ENCODE data around the gene MFSD8.
"Not testable (repeated sequence)": the region's sequence is repeated elsewhere in the genome, so short reads cannot be mapped to it uniquely, and the experiment has no call there.

Gene MFSD8

DNA sequence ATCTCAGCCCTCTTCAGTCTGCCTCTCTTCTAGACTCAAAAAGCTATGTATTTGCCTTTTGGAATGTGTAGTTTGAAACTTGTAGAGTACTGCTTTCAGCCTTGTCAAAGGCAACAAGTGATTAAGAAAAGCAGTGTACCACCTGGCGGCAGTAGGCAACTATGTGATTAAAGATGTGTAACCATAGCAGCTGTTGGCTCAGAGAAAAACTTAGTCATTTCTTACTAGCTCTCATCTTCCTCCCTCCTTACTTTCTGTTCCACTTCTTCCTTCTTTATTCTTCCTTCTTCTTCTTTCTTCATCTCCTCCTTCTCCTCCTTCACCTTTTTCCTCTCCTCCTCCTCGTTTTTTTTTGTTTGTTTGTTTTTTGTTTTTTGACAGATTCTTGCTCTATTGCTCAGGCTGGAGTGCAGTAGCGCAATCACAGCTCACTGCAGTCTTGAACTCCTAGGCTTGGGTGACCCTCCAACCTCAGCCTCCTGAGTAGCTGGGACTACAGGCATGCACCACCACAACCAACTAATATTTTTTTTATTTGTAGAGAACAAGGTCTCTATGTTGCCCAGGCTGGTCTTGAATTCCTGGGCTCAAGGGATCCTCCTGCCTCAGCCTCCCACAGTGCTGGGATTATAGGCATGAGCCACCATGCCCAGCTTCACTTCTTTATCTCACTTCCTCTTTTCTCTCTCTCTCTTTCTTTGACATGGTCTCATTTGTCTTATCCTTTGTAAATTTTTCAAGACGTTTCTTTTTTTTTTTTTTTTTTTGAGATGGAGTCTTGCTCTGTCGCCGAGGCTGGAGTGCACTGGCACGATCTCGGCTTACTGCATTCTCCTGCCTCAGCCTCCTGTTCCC lies 32.8 kb upstream of the MFSD8 start:
- Histone ChIP-seq H3K4me3 (ENCODE audit: low read length in 2 of 2) (no peak overlapping the region), H2AK5ac (ENCODE audit: low read depth, low read length) (no peak overlapping the region), H3K4me2 (ENCODE audit: insufficient read depth, low read length, poor library complexity, severe bottlenecking) (no peak overlapping the region), H3K9ac (ENCODE audit: low read depth, low read length, poor library complexity) (no peak overlapping the region), H3K27me3 (ENCODE audit: control insufficient read depth in 3 of 3, insufficient read depth in 3 of 3, low read depth in 1 of 3, low read length in 3 of 3) (no peaks in the 10 kb centered on the region), H3K14ac (ENCODE audit: low read length) (no peak overlapping the region), H3K27ac (replicated peaks; ENCODE audit: low read length) (no peak overlapping the region), H3K36me3 (replicated peaks in 1 of 2; ENCODE audit: control insufficient read depth in 2 of 2, insufficient read depth in 2 of 2, low read length in 2 of 2) (no peaks in the 10 kb centered on the region), H2BK12ac (ENCODE audit: low read length) (no peak overlapping the region), H2BK15ac (ENCODE audit: low read length) (no peak overlapping the region), H3K79me1 (ENCODE audit: low read depth, low read length) (no peaks in the 10 kb centered on the region), H2BK5ac (ENCODE audit: low read length) (no peak overlapping the region), H2BK120ac (ENCODE audit: low read depth, low read length) (no peak overlapping the region), H4K91ac (ENCODE audit: low read depth, low read length, poor library complexity) (no peak overlapping the region), H3K23ac (ENCODE audit: low read depth, low read length, poor library complexity) (no peak overlapping the region), H4K8ac (ENCODE audit: low read depth, low read length) (no peak overlapping the region), H3K18ac (ENCODE audit: low read length) (no peak overlapping the region), H2AFZ (ENCODE audit: low read length) (no peak overlapping the region), H3K4me1 (ENCODE audit: control insufficient read depth in 2 of 2, insufficient read depth in 1 of 2, low read depth in 1 of 2, low read length in 2 of 2) (no peaks in the 10 kb centered on the region), H3K4ac (ENCODE audit: low read length) (no peak overlapping the region), H3K9me3 (replicated peaks in 1 of 2; ENCODE audit: control insufficient read depth in 2 of 2, insufficient read depth in 1 of 2, low read depth in 1 of 2, low read length in 2 of 2) (peaks cover 0 to 25% of the 10 kb centered on the region in 2 donors)
- no peak for DNase-seq (ENCODE audit: low spot score)
- WGBS, 2 donors (ENCODE audit: extremely low coverage in 2 of 2, insufficient read length in 2 of 2, insufficient replicate concordance in 1 of 2): 100% methylated on average over 1 of the region's 8 CpGs; no CpG with 5 or more reads in 1 of the 2 donors

DNA sequence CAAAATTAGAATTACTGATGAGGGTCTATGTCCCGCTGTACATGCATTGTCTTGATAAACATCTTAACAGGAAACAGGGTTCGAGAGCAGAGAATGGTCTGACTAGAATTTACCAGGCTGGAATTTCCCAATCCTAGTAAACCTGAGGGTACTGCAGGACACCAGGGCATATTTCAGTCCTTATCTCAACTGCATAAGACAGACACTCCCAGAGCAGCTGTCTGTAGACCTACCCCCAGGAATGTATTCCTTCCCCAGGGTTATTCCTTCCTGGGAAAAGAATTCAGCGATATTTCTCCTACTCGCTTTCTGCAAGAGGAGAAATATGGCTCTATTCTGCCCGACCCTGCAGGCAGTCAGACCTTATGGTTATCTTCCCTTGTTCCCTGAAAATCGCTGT lies 31.5 kb upstream of the MFSD8 start:
- not testable (repeated sequence) for H2BK120ac ChIP-seq (ENCODE audit: low read depth, low read length); H3K27ac ChIP-seq (replicated peaks; ENCODE audit: low read length); H3K4ac ChIP-seq (ENCODE audit: low read length); H3K18ac ChIP-seq (ENCODE audit: low read length); H2BK12ac ChIP-seq (ENCODE audit: low read length); H2AK5ac ChIP-seq (ENCODE audit: low read depth, low read length); H3K23ac ChIP-seq (ENCODE audit: low read depth, low read length, poor library complexity); H2BK5ac ChIP-seq (ENCODE audit: low read length); H3K4me2 ChIP-seq (ENCODE audit: insufficient read depth, low read length, poor library complexity, severe bottlenecking); H2AFZ ChIP-seq (ENCODE audit: low read length); H3K14ac ChIP-seq (ENCODE audit: low read length); H3K27me3 ChIP-seq (ENCODE audit: control insufficient read depth in 3 of 3, insufficient read depth in 3 of 3, low read depth in 1 of 3, low read length in 3 of 3); H3K4me1 ChIP-seq (ENCODE audit: control insufficient read depth in 2 of 2, insufficient read depth in 1 of 2, low read depth in 1 of 2, low read length in 2 of 2); H3K9ac ChIP-seq (ENCODE audit: low read depth, low read length, poor library complexity); H3K79me1 ChIP-seq (ENCODE audit: low read depth, low read length); H4K8ac ChIP-seq (ENCODE audit: low read depth, low read length); H3K36me3 ChIP-seq (replicated peaks in 1 of 2; ENCODE audit: control insufficient read depth in 2 of 2, insufficient read depth in 2 of 2, low read length in 2 of 2); H4K91ac ChIP-seq (ENCODE audit: low read depth, low read length, poor library complexity); H2BK15ac ChIP-seq (ENCODE audit: low read length); DNase-seq (ENCODE audit: low spot score); H3K4me3 ChIP-seq (ENCODE audit: low read length in 2 of 2)
- no CpG with 5 or more reads among the region's 6 CpGs for WGBS, 2 donors (ENCODE audit: extremely low coverage in 2 of 2, insufficient read length in 2 of 2, insufficient replicate concordance in 1 of 2)
- peaks cover 0 to 25% of the 10 kb centered on the region in 2 donors for H3K9me3 ChIP-seq (replicated peaks in 1 of 2; ENCODE audit: control insufficient read depth in 2 of 2, insufficient read depth in 1 of 2, low read depth in 1 of 2, low read length in 2 of 2)

DNA sequence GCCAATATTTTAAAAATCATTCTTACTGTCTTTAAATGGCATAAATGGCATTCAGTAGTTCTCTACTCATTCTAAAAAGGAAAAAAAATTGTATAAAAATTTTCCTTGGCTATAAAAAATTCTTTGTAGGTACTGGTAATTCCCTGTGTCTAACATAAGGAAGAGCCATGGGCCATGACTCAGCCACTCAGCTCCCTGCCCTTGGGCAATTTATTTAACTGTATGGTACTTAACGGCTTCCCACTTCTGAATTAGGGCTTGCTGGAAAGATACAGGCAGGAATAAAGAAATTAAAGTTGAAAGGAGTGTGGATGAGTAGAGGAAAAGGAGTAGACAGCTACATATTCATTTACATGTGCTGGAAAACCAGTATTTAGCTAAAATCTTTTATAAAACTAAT lies 30.8 kb upstream of the MFSD8 start:
- Histone ChIP-seq H3K9me3 (replicated peaks in 1 of 2; ENCODE audit: control insufficient read depth in 2 of 2, insufficient read depth in 1 of 2, low read depth in 1 of 2, low read length in 2 of 2) (peaks cover 0 to 25% of the 10 kb centered on the region in 2 donors), H3K4me2 (ENCODE audit: insufficient read depth, low read length, poor library complexity, severe bottlenecking) (no peak overlapping the region), H4K8ac (ENCODE audit: low read depth, low read length) (no peak overlapping the region), H3K14ac (ENCODE audit: low read length) (no peak overlapping the region), H2BK5ac (ENCODE audit: low read length) (no peak overlapping the region), H2AFZ (ENCODE audit: low read length) (no peak overlapping the region), H2BK120ac (ENCODE audit: low read depth, low read length) (no peak overlapping the region), H4K91ac (ENCODE audit: low read depth, low read length, poor library complexity) (no peak overlapping the region), H3K18ac (ENCODE audit: low read length) (no peak overlapping the region), H3K23ac (ENCODE audit: low read depth, low read length, poor library complexity) (no peak overlapping the region), H3K4me3 (ENCODE audit: low read length in 2 of 2) (no peak overlapping the region), H2BK15ac (ENCODE audit: low read length) (no peak overlapping the region), H3K27ac (replicated peaks; ENCODE audit: low read length) (no peak overlapping the region), H3K4me1 (ENCODE audit: control insufficient read depth in 2 of 2, insufficient read depth in 1 of 2, low read depth in 1 of 2, low read length in 2 of 2) (no peaks in the 10 kb centered on the region), H3K9ac (ENCODE audit: low read depth, low read length, poor library complexity) (no peak overlapping the region), H3K27me3 (ENCODE audit: control insufficient read depth in 3 of 3, insufficient read depth in 3 of 3, low read depth in 1 of 3, low read length in 3 of 3) (no peaks in the 10 kb centered on the region), H2BK12ac (ENCODE audit: low read length) (no peak overlapping the region), H3K79me1 (ENCODE audit: low read depth, low read length) (no peaks in the 10 kb centered on the region), H3K4ac (ENCODE audit: low read length) (no peak overlapping the region), H2AK5ac (ENCODE audit: low read depth, low read length) (no peak overlapping the region), H3K36me3 (replicated peaks in 1 of 2; ENCODE audit: control insufficient read depth in 2 of 2, insufficient read depth in 2 of 2, low read length in 2 of 2) (peaks cover 0 to 2% of the 10 kb centered on the region in 2 donors)
- no peak for DNase-seq (ENCODE audit: low spot score)
- no CpG with 5 or more reads among the region's 1 CpG for WGBS, 2 donors (ENCODE audit: extremely low coverage in 2 of 2, insufficient read length in 2 of 2, insufficient replicate concordance in 1 of 2)

- no peak overlapping the region for H3K14ac ChIP-seq (ENCODE audit: low read length)
- H3K9me3 ChIP-seq (replicated peaks in 1 of 2; ENCODE audit: control insufficient read depth in 2 of 2, insufficient read depth in 1 of 2, low read depth in 1 of 2, low read length in 2 of 2): peaks cover 0 to 12% of the 10 kb centered on the region in 2 donors
- no peak overlapping the region for H2BK12ac ChIP-seq (ENCODE audit: low read length)
- no peak overlapping the region for H2BK15ac ChIP-seq (ENCODE audit: low read length)
- H3K79me1 ChIP-seq (ENCODE audit: low read depth, low read length): no peaks in the 10 kb centered on the region
- H3K4me2 ChIP-seq (ENCODE audit: insufficient read depth, low read length, poor library complexity, severe bottlenecking): no peak overlapping the region
- no peak overlapping the region for H2AFZ ChIP-seq (ENCODE audit: low read length)
- no peaks in the 10 kb centered on the region for H3K27me3 ChIP-seq (ENCODE audit: control insufficient read depth in 3 of 3, insufficient read depth in 3 of 3, low read depth in 1 of 3, low read length in 3 of 3)
- no peak overlapping the region for H4K8ac ChIP-seq (ENCODE audit: low read depth, low read length)
- H3K23ac ChIP-seq (ENCODE audit: low read depth, low read length, poor library complexity): no peak overlapping the region
- H3K4me1 ChIP-seq (ENCODE audit: control insufficient read depth in 2 of 2, insufficient read depth in 1 of 2, low read depth in 1 of 2, low read length in 2 of 2): no peaks in the 10 kb centered on the region
- WGBS, 2 donors (ENCODE audit: extremely low coverage in 2 of 2, insufficient read length in 2 of 2, insufficient replicate concordance in 1 of 2): no CpG with 5 or more reads among the region's 2 CpGs
- H2BK5ac ChIP-seq (ENCODE audit: low read length): no peak overlapping the region
- DNase-seq (ENCODE audit: low spot score): no peak
- no peak overlapping the region for H3K9ac ChIP-seq (ENCODE audit: low read depth, low read length, poor library complexity)
- no peak overlapping the region for H4K91ac ChIP-seq (ENCODE audit: low read depth, low read length, poor library complexity)
- H3K4ac ChIP-seq (ENCODE audit: low read length): no peak overlapping the region
- no peak overlapping the region for H3K27ac ChIP-seq (replicated peaks; ENCODE audit: low read length)
- H2BK120ac ChIP-seq (ENCODE audit: low read depth, low read length): no peak overlapping the region
- no peak overlapping the region for H2AK5ac ChIP-seq (ENCODE audit: low read depth, low read length)
- H3K4me3 ChIP-seq (ENCODE audit: low read length in 2 of 2): no peak overlapping the region
- H3K36me3 ChIP-seq (replicated peaks in 1 of 2; ENCODE audit: control insufficient read depth in 2 of 2, insufficient read depth in 2 of 2, low read length in 2 of 2): peaks cover 0 to 16% of the 10 kb centered on the region in 2 donors
- no peak overlapping the region for H3K18ac ChIP-seq (ENCODE audit: low read length)
Measured at GRCh38 chr4:127993151-127993550, 28.2 kb upstream of the MFSD8 start.
